ENCODE measurements around the gene TNFSF11.

Gene TNFSF11

DNA sequence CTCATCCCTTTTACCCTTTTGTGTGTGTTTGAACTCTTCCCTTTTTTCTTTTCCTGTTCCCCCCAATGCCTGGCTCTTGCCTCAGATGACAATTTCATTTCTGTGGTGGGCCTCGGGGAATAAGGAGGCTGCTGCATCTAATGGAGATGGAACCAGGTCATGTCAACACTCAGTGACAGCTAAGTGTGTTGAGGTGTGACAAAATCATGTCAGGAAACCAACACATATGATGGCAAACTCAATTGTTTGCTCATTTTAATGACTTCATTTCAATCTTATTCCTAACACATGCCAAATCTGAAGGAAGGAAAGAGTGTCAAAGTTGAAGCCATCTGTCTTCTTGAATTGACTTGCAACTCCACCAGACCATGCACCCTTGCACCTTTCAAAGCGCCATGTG is 36.7 kb downstream of the TNFSF11 start:
- Histone ChIP-seq H3K4me3 (ENCODE audit: control insufficient read depth in 1 of 7, extremely low read depth in 1 of 7, insufficient read depth in 4 of 7, low read depth in 2 of 7, low read length in 6 of 7) (no peak overlapping the region), H3K9me3 (ENCODE audit: control extremely low read depth in 1 of 5, control insufficient read depth in 4 of 5, insufficient read depth in 2 of 5, low read depth in 1 of 5, low read length in 4 of 5) (no peaks in the 10 kb centered on the region), H3K4me1 (ENCODE audit: control extremely low read depth in 1 of 4, control insufficient read depth in 4 of 4, insufficient read depth in 4 of 4, low read length in 3 of 4) (no peaks in the 10 kb centered on the region), H3K27ac (ENCODE audit: insufficient read depth in 1 of 2, low read depth in 1 of 2, low read length in 2 of 2, poor library complexity in 1 of 2, severe bottlenecking in 2 of 2) (no peak overlapping the region), H3K36me3 (ENCODE audit: control insufficient read depth in 4 of 4, insufficient read depth in 4 of 4, low read length in 3 of 4) (no peaks in the 10 kb centered on the region), H3K27me3 (replicated peaks in 2 of 5; ENCODE audit: control insufficient read depth in 4 of 5, insufficient read depth in 5 of 5, low read length in 4 of 5) (no peaks in the 10 kb centered on the region)
- CTCF ChIA-PET, result interaction anchor here (1.4 kb wide), 1 partner anchor 9 kb away, joined by 3 read pairs; no protein-coding TSS in a partner anchor
- 85% methylated on average over 2 of the region's 2 CpGs for WGBS (ENCODE audit: insufficient coverage)
- DNase-seq, result no peak
- POLR2A ChIA-PET, result interaction anchor here (0.5 kb wide), 1 partner anchor 601 kb away, joined by 3 read pairs; no protein-coding TSS in a partner anchor

DNA sequence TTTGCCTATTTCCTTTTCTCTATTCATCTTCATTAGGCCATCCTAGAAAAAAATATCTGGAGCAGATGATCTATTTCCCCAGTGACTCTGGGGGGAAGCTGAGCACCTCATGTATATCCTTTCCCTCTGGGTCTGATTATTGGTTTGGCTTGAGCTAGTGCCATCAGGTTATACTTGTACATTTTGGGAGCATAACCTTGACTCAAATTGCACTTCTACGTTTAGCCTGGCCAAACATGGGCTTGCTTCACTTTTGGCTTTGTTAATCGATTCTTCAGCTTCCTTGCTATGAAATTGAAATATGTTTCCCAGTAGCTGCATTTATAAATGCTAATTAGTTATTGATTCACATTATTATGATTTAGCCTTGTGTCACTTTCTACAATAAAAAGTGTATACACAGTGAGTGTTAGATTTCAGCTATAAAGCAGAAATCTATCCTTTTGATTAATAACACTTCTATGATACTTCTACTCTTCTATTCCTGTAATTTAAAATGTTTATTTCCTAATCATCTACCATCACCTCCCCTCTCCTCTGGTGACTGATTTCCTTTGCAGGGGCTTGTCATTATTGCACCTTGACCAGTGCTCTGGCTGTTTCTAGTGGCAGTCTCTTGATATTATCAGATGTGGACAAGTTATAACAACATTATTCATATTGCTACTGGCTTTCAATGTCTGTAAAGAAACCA is 37.3 kb downstream of the TNFSF11 start:
- Histone ChIP-seq H3K9me3 (ENCODE audit: control extremely low read depth in 1 of 5, control insufficient read depth in 4 of 5, insufficient read depth in 2 of 5, low read depth in 1 of 5, low read length in 4 of 5) (no peaks in the 10 kb centered on the region), H3K36me3 (ENCODE audit: control insufficient read depth in 4 of 4, insufficient read depth in 4 of 4, low read length in 3 of 4) (no peaks in the 10 kb centered on the region), H3K4me3 (ENCODE audit: control insufficient read depth in 1 of 7, extremely low read depth in 1 of 7, insufficient read depth in 4 of 7, low read depth in 2 of 7, low read length in 6 of 7) (no peak overlapping the region), H3K4me1 (ENCODE audit: control extremely low read depth in 1 of 4, control insufficient read depth in 4 of 4, insufficient read depth in 4 of 4, low read length in 3 of 4) (no peaks in the 10 kb centered on the region), H3K27ac (ENCODE audit: insufficient read depth in 1 of 2, low read depth in 1 of 2, low read length in 2 of 2, poor library complexity in 1 of 2, severe bottlenecking in 2 of 2) (no peak overlapping the region), H3K27me3 (replicated peaks in 2 of 5; ENCODE audit: control insufficient read depth in 4 of 5, insufficient read depth in 5 of 5, low read length in 4 of 5) (no peaks in the 10 kb centered on the region)
- DNase-seq, result no peak
- POLR2A ChIA-PET, result interaction anchor here (0.5 kb wide), 1 partner anchor 601 kb away, joined by 3 read pairs; no protein-coding TSS in a partner anchor
- 100% methylated on average over 1 of the region's 2 CpGs for WGBS (ENCODE audit: insufficient coverage)
- CTCF ChIA-PET, result interaction anchor here (1.4 kb wide), 1 partner anchor 10 kb away, joined by 3 read pairs; no protein-coding TSS in a partner anchor

DNA sequence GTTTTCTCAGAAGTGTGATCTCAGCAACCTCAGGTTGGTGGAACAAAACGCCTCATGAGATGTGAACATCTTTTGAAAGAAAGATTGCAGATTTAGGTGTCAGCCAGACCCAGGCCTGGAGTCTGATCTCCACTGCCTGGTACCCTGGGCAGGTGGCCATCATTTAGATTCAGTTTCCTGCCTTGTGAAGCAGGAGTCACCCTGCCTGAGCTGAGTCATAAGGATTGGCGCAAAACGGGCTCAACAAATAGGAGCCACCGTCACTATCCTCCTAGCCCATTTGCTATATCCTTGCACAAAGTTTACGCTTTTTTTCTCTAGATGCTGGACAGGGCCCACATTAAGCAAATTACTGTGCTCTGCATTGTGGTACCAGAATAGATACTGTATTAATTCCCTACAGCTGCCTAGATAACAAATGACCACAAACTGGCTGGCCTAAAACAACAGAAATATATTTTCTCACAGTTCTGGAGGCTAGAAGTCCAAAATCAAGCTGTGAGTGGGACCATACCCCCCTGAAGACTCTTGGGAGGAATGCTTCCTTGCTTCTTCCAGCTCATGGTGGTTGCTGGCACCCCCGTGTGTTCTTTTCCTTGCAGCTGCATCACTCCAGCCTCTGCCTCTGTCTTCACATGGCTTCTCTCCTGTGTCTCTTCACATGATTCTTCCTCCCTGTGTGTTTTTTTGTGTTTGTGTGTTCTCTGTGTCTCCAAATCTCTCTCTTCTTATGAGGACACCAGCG is 38.2 kb downstream of the TNFSF11 start:
- ChIA-PET POLR2A (no interaction called here), CTCF (interaction anchor here (1.4 kb wide), 1 partner anchor 11 kb away, joined by 3 read pairs; no protein-coding TSS in a partner anchor)
- no peak for DNase-seq
- no peaks in the 10 kb centered on the region for H3K27me3 ChIP-seq (replicated peaks in 2 of 5; ENCODE audit: control insufficient read depth in 4 of 5, insufficient read depth in 5 of 5, low read length in 4 of 5)
- no peak overlapping the region for H3K27ac ChIP-seq (ENCODE audit: insufficient read depth in 1 of 2, low read depth in 1 of 2, low read length in 2 of 2, poor library complexity in 1 of 2, severe bottlenecking in 2 of 2)
- no peaks in the 10 kb centered on the region for H3K36me3 ChIP-seq (ENCODE audit: control insufficient read depth in 4 of 4, insufficient read depth in 4 of 4, low read length in 3 of 4)
- no peaks in the 10 kb centered on the region for H3K4me1 ChIP-seq (ENCODE audit: control extremely low read depth in 1 of 4, control insufficient read depth in 4 of 4, insufficient read depth in 4 of 4, low read length in 3 of 4)
- no peak overlapping the region for H3K4me3 ChIP-seq (ENCODE audit: control insufficient read depth in 1 of 7, extremely low read depth in 1 of 7, insufficient read depth in 4 of 7, low read depth in 2 of 7, low read length in 6 of 7)
- 93% methylated on average over 5 of the region's 7 CpGs for WGBS (ENCODE audit: insufficient coverage)
- H3K9me3 ChIP-seq (ENCODE audit: control extremely low read depth in 1 of 5, control insufficient read depth in 4 of 5, insufficient read depth in 2 of 5, low read depth in 1 of 5, low read length in 4 of 5), result no peaks in the 10 kb centered on the region

DNA sequence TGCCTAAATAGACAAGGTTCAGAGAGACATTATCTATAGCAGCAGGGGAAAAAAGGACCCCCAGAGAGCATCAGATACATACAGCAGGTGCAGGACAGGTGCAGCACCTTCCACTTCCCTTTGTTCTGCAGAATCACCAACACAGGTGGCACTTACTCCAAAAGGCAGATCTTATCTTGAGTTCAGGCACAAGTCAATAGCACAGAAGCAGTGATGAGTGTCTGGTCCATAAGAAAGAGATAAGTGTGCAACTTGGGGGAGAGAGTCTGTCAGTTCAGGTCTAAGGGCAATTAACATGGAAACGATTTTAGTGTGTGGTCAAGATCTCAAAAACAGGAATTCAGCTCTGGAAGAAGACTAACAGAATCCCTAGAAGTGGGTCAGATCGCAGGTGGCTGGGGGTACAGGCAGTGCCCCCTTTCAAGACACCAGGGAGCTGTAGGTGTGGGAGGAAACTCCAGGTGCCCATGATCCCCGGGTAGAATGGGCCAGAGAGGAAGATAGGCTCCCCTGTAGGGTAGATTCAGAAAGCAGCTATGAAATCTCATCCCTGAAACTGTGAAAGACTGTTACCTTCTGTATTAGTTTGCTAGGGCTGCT is 40.6 kb downstream of the TNFSF11 start:
- Histone ChIP-seq H3K4me1 (ENCODE audit: control extremely low read depth in 1 of 4, control insufficient read depth in 4 of 4, insufficient read depth in 4 of 4, low read length in 3 of 4) (no peaks in the 10 kb centered on the region), H3K4me3 (ENCODE audit: control insufficient read depth in 1 of 7, extremely low read depth in 1 of 7, insufficient read depth in 4 of 7, low read depth in 2 of 7, low read length in 6 of 7) (no peak overlapping the region), H3K36me3 (ENCODE audit: control insufficient read depth in 4 of 4, insufficient read depth in 4 of 4, low read length in 3 of 4) (no peaks in the 10 kb centered on the region), H3K9me3 (ENCODE audit: control extremely low read depth in 1 of 5, control insufficient read depth in 4 of 5, insufficient read depth in 2 of 5, low read depth in 1 of 5, low read length in 4 of 5) (no peaks in the 10 kb centered on the region), H3K27ac (ENCODE audit: insufficient read depth in 1 of 2, low read depth in 1 of 2, low read length in 2 of 2, poor library complexity in 1 of 2, severe bottlenecking in 2 of 2) (no peak overlapping the region), H3K27me3 (replicated peaks in 2 of 5; ENCODE audit: control insufficient read depth in 4 of 5, insufficient read depth in 5 of 5, low read length in 4 of 5) (no peaks in the 10 kb centered on the region)
- ChIA-PET CTCF (no interaction called here), POLR2A (no interaction called here)
- 96% methylated on average over 3 of the region's 3 CpGs for WGBS (ENCODE audit: insufficient coverage)
- no peak for DNase-seq

DNA sequence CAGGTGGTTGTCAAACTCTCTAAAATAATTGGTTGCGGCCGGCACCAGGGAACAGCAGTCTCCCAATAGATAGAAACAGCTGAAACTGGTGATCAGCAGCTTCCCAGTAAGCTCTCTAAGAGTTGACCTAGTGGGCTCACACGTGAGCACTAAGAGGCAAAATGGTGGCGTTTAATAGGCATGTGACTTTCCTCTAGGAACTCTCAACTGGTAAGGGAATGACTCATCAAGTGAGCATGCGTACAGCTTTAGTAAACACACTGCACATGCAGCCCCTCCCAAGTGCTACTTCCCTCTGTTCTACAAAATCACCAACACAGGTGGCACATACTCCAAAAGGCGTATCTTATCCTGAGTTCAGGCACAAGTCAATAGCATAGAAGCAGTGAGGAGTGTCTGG is 41.7 kb downstream of the TNFSF11 start:
- 97% methylated on average over 6 of the region's 6 CpGs for WGBS (ENCODE audit: insufficient coverage)
- no peak overlapping the region for H3K27ac ChIP-seq (ENCODE audit: insufficient read depth in 1 of 2, low read depth in 1 of 2, low read length in 2 of 2, poor library complexity in 1 of 2, severe bottlenecking in 2 of 2)
- H3K27me3 ChIP-seq (replicated peaks in 2 of 5; ENCODE audit: control insufficient read depth in 4 of 5, insufficient read depth in 5 of 5, low read length in 4 of 5), result no peaks in the 10 kb centered on the region
- no peaks in the 10 kb centered on the region for H3K4me1 ChIP-seq (ENCODE audit: control extremely low read depth in 1 of 4, control insufficient read depth in 4 of 4, insufficient read depth in 4 of 4, low read length in 3 of 4)
- H3K4me3 ChIP-seq (ENCODE audit: control insufficient read depth in 1 of 7, extremely low read depth in 1 of 7, insufficient read depth in 4 of 7, low read depth in 2 of 7, low read length in 6 of 7), result no peak overlapping the region
- CTCF ChIA-PET, result no interaction called here
- DNase-seq, result no peak
- H3K9me3 ChIP-seq (ENCODE audit: control extremely low read depth in 1 of 5, control insufficient read depth in 4 of 5, insufficient read depth in 2 of 5, low read depth in 1 of 5, low read length in 4 of 5), result no peaks in the 10 kb centered on the region
- POLR2A ChIA-PET, result no interaction called here
- no peaks in the 10 kb centered on the region for H3K36me3 ChIP-seq (ENCODE audit: control insufficient read depth in 4 of 4, insufficient read depth in 4 of 4, low read length in 3 of 4)

DNA sequence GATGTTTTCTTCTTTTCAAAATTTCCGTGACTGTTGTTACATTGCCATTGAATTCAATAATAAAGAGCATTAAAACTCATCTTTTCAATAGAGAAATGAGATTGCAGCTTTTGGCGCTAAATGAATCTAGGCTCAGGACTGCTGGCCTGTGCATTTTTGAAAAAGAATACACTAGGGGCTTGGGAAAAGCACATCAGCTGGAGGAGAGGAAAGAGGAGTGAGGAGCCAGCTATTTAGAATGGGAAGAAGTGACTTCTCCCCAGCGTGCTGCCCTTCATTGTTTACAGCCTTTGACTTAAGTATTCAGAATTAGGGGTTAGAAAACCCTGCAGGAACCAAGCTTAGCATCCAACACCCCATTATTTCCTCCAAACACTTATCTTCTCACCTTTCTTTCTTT is 43.3 kb downstream of the TNFSF11 start:
- POLR2A ChIA-PET, result no interaction called here
- 100% methylated on average over 1 of the region's 3 CpGs for WGBS (ENCODE audit: insufficient coverage)
- no peaks in the 10 kb centered on the region for H3K4me1 ChIP-seq (ENCODE audit: control extremely low read depth in 1 of 4, control insufficient read depth in 4 of 4, insufficient read depth in 4 of 4, low read length in 3 of 4)
- H3K27me3 ChIP-seq (replicated peaks in 2 of 5; ENCODE audit: control insufficient read depth in 4 of 5, insufficient read depth in 5 of 5, low read length in 4 of 5), result no peaks in the 10 kb centered on the region
- H3K36me3 ChIP-seq (ENCODE audit: control insufficient read depth in 4 of 4, insufficient read depth in 4 of 4, low read length in 3 of 4), result no peaks in the 10 kb centered on the region
- no peaks in the 10 kb centered on the region for H3K9me3 ChIP-seq (ENCODE audit: control extremely low read depth in 1 of 5, control insufficient read depth in 4 of 5, insufficient read depth in 2 of 5, low read depth in 1 of 5, low read length in 4 of 5)
- CTCF ChIA-PET, result no interaction called here
- H3K27ac ChIP-seq (ENCODE audit: insufficient read depth in 1 of 2, low read depth in 1 of 2, low read length in 2 of 2, poor library complexity in 1 of 2, severe bottlenecking in 2 of 2), result no peak overlapping the region
- DNase-seq, result no peak
- no peak overlapping the region for H3K4me3 ChIP-seq (ENCODE audit: control insufficient read depth in 1 of 7, extremely low read depth in 1 of 7, insufficient read depth in 4 of 7, low read depth in 2 of 7, low read length in 6 of 7)

DNA sequence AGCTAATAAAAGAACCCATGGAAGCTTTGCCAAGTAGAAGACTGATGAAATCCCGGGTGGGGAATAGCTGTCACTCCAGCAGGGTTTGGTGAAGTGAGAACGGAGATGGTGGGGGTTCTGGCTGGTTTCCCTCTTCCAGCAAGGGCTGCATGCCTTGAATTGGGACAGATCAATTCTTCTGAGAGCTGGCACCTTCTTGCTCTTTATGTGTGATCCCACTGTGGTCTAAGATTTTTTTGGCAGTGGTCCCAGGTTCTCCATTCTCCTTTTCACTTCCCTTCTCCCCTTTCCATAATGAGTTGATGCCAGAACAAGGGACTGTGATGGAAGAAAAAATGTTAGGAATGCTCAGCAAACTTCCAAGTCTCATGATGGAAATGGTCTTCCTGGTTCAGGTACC is 50.0 kb downstream of the TNFSF11 start:
- H3K27me3 ChIP-seq (replicated peaks in 2 of 5; ENCODE audit: control insufficient read depth in 4 of 5, insufficient read depth in 5 of 5, low read length in 4 of 5), result no peaks in the 10 kb centered on the region
- no peak overlapping the region for H3K4me3 ChIP-seq (ENCODE audit: control insufficient read depth in 1 of 7, extremely low read depth in 1 of 7, insufficient read depth in 4 of 7, low read depth in 2 of 7, low read length in 6 of 7)
- 93% methylated on average over 2 of the region's 2 CpGs for WGBS (ENCODE audit: insufficient coverage)
- no peak for DNase-seq
- no peaks in the 10 kb centered on the region for H3K4me1 ChIP-seq (ENCODE audit: control extremely low read depth in 1 of 4, control insufficient read depth in 4 of 4, insufficient read depth in 4 of 4, low read length in 3 of 4)
- H3K36me3 ChIP-seq (ENCODE audit: control insufficient read depth in 4 of 4, insufficient read depth in 4 of 4, low read length in 3 of 4), result no peaks in the 10 kb centered on the region
- no peak overlapping the region for H3K27ac ChIP-seq (ENCODE audit: insufficient read depth in 1 of 2, low read depth in 1 of 2, low read length in 2 of 2, poor library complexity in 1 of 2, severe bottlenecking in 2 of 2)
- CTCF ChIA-PET, result no interaction called here
- POLR2A ChIA-PET, result no interaction called here
- no peaks in the 10 kb centered on the region for H3K9me3 ChIP-seq (ENCODE audit: control extremely low read depth in 1 of 5, control insufficient read depth in 4 of 5, insufficient read depth in 2 of 5, low read depth in 1 of 5, low read length in 4 of 5)

Measured in common myeloid progenitor, CD34-positive (primary cell).